AG04450 (cell line): Measurements from ENCODE around the gene MAVS. TPM values are rescaled to one million over a fixed set of nuclear protein-coding genes. Genes with fewer than 3 reads are reported as not detected.

Experiments
- CTCF ChIA-PET: fragments of 300-600, 350-600 bp; formaldehyde crosslinking; extraction: SDS; loops from one replicate; lab custom pipeline; 2022; ENCODE audit warnings: antibody characterized with exemption, inconsistent platforms; lab: Charles Lee
- POLR2A ChIA-PET: fragments of 350-600 bp; formaldehyde crosslinking; extraction: SDS; loops from one replicate; lab custom pipeline; 2021; ENCODE audit warnings: antibody characterized with exemption, inconsistent platforms; lab: Yijun Ruan, JAX
- DNase-seq: peaks from one replicate; pipeline ENCODE4 v3.0.0-alpha.2; 2011; ENCODE audit warnings: low read depth, low spot score
- H3K27ac ChIP-seq: one replicate; pipeline ENCODE4 v1.5.1; 2012; ENCODE audit warnings: low read depth, low read length, control low read depth
- H3K27me3 ChIP-seq: one replicate; pipeline ENCODE4 v1.6.0; 2012; ENCODE audit warnings: low read length; ENCODE audit not compliant: control insufficient read depth, insufficient read depth
- H3K4me3 ChIP-seq: 2 replicates; pipeline ENCODE4 v1.5.1; 2011; ENCODE audit warnings: mild to moderate bottlenecking, low read depth, low read length, control low read depth
- H3K9me3 ChIP-seq: 2 replicates; pipeline ENCODE4 v1.5.1; 2012; ENCODE audit warnings: low read length; ENCODE audit not compliant: control insufficient read depth, insufficient read depth
- CTCF ChIP-seq: IDR thresholded peaks from 2 replicates; pipeline ENCODE4 v1.5.1; 2011; ENCODE audit warnings: low read depth, low read length, control low read depth, inconsistent platforms
- polyA plus RNA-seq: library from polyadenylated mRNA; depleted of rRNA; stranded (reverse); fragments of >200 nt; gene quantifications from 2 replicates; pipeline ENCODE4 v1.2.3, GENCODE V29; 2011

MAVS gene
- polyA plus RNA-seq, 1 experiment: 16.4 TPM

GRCh38 chr20:3898639-3899038, 52.0 kb downstream of the MAVS start:
- Histone ChIP-seq H3K4me3 (no peak overlapping the region), H3K27ac (no peak overlapping the region), H3K9me3 (no peaks in the 10 kb centered on the region), H3K27me3 (no peaks in the 10 kb centered on the region)
- ChIA-PET CTCF (no interaction called here), POLR2A (no interaction called here)
- TF ChIP-seq CTCF: no peak
- no peak for DNase-seq

- no peak for DNase-seq
- Histone ChIP-seq H3K4me3 (no peak overlapping the region), H3K27me3 (no peaks in the 10 kb centered on the region), H3K9me3 (no peaks in the 10 kb centered on the region), H3K27ac (no peak overlapping the region)
- CTCF ChIA-PET: no interaction called here
- no peak for TF ChIP-seq CTCF
- POLR2A ChIA-PET: interaction anchor here (0.7 kb wide), 1 partner anchor 360 kb away, joined by 4 read pairs; no protein-coding TSS in a partner anchor
Measured at GRCh38 chr20:3900187-3900604, 53.6 kb downstream of the MAVS start.

DNA sequence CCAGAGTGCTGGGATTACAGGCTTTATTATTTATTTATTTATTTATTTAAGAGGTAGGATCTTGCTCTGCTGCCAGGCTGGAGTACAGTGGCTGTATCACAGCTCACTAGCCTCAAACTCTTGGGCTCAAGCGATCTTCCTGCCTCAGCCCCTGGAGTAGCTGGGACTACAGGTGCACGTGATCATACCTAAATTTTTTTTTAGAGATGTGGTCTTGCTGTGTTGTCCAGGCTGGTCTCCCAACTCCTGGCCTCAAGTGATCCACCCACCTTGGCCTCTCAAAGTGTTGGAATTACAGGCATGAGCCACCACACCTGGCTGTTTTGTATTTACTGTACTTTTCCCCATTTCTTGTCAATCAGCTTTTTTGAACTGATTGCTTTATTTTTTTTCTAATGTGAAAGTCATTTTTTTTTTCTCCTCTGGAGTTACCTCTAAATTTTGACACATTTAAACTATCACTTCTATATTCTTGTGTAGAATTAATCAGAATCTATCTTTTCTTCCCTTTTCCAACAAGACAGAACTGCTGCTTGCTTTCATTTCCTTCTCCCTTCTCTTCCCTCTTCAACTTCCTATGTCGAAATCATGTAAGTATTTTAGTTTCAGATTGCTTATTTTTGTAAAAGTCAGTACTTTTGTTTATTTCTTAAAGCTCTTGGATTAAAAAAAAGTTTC, 54.5 kb downstream of the MAVS start:
- ChIA-PET CTCF (interaction anchor here (0.6 kb wide), 1 partner anchor 23 kb away, joined by 3 read pairs; no protein-coding TSS in a partner anchor), POLR2A (interaction anchor here (0.7 to 1.8 kb wide), 3 partner anchors 21 to 361 kb away, joined by 3 to 5 read pairs (median 4); no protein-coding TSS in a partner anchor)
- Histone ChIP-seq H3K9me3 (no peaks in the 10 kb centered on the region), H3K4me3 (no peak overlapping the region; the same call in 1 of the 2 replicates), H3K27ac (peak overlapping the region; percentile 57), H3K27me3 (no peaks in the 10 kb centered on the region)
- no peak for DNase-seq
- no peak for TF ChIP-seq CTCF

GRCh38 chr20:3901706-3902440, 55.2 kb downstream of the MAVS start:
- peak overlapping the region; percentile 31 for H3K27ac ChIP-seq
- ChIA-PET CTCF (interaction anchor here (0.6 kb wide), 1 partner anchor 24 kb away, joined by 3 read pairs; no protein-coding TSS in a partner anchor), POLR2A (interaction anchor here (1.1 to 1.8 kb wide), 2 partner anchors 21 to 111 kb away, joined by 3 to 5 read pairs; no protein-coding TSS in a partner anchor)

More at GRCh38 chr20:3901706-3902440, 55.2 kb downstream of the MAVS start:
- no peak overlapping the region; the same call in 1 of the 2 replicates for H3K4me3 ChIP-seq
- no peak for TF ChIP-seq CTCF
- DNase-seq: no peak
- H3K27me3 ChIP-seq: no peaks in the 10 kb centered on the region
- no peaks in the 10 kb centered on the region for H3K9me3 ChIP-seq
